GM19463 (cell line): ENCODE data around the gene EFNA5.
A peak's percentile ranks its signal among the peaks of the same experiment; 100 is the strongest.

Experiments
- ATAC-seq: cut with Tn5 transposase; IDR thresholded peaks from one replicate; pipeline ENCODE4 v1.9.1; 2021; ENCODE audit warnings: mild to moderate bottlenecking, moderate library complexity; ENCODE audit not compliant: unreplicated experiment

EFNA5 gene

GRCh38 chr5:107523029-107523680 lies 147.6 kb downstream of the EFNA5 start:
- no peak for ATAC-seq

DNA sequence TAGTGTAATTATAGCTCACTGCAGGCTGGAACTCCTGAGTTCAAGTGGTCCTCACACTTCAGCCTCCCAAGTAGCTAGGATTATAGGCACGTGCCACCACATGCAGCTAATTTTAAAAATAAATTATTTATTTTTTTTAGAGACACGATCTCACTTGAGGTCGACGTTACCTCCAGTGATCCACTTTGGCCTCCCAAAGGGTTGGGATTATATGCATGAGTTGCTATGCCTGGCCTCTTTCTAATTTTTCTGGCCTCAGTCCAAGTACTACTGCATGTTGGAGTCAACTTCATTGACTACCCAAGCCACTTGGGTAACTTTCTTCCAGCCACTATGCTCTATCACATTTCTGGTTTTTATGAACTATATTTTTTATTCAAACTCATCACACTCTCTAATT lies 148.3 kb downstream of the EFNA5 start:
- ATAC-seq, result no peak

DNA sequence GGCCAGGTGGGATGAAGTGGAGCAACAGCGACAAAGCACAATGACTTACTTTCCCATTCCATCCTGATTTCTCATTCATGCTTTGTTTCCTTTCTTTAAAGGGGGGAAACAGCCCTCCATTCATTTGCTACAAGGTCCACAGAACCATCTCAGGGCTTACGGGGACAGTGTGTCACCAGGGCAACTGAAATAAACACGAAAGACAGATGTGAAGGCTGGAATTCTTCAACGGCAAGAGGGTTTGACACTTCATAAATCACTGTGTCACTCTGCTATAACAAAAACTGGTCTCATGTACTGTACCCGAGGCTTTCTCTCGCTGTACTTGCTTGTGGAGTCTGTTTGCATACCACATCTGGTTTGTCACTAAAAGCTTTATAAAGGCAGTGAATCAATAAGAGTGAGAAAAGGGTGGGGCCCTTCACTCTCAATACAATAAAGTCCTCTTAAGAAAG lies 150.8 kb downstream of the EFNA5 start:
- peak; percentile 53 for ATAC-seq

- ATAC-seq, result no peak
Measured at GRCh38 chr5:107518616-107519015, 152.1 kb downstream of the EFNA5 start.

GRCh38 chr5:107518190-107518589 lies 152.5 kb downstream of the EFNA5 start:
- ATAC-seq, result no peak

DNA sequence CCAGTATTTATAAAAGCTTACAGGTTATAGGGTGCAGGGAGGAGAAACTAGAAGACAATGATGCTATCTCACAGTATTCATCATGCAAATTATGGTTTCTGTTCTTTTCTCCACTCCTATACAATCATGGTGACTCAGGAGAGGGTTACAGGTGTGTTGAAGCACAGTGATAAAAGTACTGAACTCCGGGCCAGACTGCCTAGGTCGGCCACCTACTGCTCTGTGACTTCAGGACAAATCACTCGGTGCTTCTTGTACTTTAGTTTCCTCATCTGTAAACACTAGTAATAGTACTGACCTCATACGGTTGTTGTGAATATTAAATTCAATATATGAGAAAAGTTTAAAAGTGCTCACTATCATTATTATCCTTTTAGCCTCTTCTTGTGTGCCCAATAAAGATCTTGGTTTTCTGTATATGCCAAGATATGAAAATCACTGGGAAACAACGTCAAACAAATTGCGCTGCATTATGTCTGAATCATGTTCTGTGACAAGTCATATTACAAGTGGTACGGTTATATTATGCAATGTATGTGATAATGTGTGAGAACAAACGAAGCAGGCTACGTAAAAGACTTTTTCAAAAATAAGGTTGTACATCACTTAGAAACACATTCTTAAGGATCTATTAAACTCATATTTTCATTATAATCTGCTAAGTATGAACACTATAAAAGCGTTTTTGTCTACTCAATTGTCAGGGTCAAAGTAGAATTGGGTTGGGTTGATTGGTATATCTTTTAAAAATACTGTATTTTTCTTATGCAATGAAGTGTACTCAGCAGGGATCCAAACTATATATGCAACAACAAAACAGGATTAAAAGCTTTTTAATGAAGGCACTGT lies 153.3 kb downstream of the EFNA5 start:
- ATAC-seq, result peak; percentile 37

DNA sequence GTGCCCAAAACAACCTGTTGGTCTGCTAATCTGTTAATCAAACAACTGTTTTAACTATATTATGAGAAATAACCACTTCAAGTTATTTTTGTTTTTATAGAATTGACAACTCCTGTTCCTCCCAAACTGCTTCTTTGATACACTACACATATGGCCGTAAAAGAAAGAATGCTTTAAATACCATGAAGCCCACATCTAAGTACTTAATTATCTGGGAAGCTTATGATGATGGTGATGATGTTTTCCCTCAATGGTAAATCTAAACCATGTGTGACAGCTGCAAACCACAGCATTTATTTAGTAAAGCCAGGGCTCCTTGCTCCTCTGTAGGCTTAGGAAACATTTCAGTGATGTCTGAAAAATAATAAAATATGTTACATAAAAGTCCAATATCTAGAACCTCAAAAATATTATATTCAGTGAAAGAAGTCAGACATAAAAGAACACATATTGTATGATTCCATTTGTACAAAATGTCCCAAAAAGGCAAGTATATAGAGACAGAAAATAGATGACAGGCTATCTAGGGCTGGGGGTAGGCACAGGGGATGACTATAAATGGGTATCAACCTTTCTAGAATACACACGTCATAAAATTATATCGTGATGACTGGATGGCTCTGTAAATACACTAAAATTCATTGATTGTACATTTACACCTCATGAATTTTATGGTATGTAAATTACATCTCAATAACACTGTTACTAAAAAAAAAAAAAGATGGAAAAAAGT lies 154.1 kb downstream of the EFNA5 start:
- ATAC-seq, result no peak

- ATAC-seq, result no peak
Measured at GRCh38 chr5:107515521-107516080, 155.1 kb downstream of the EFNA5 start.

GRCh38 chr5:107514305-107514704 lies 156.4 kb downstream of the EFNA5 start:
- ATAC-seq, result no peak

GRCh38 chr5:107513337-107514085 lies 157.2 kb downstream of the EFNA5 start:
- peak; percentile 37 for ATAC-seq

- no peak for ATAC-seq
Measured at GRCh38 chr5:107512029-107512428, 158.7 kb downstream of the EFNA5 start.

- ATAC-seq, result no peak
Measured at GRCh38 chr5:107510125-107510524, 160.6 kb downstream of the EFNA5 start.

DNA sequence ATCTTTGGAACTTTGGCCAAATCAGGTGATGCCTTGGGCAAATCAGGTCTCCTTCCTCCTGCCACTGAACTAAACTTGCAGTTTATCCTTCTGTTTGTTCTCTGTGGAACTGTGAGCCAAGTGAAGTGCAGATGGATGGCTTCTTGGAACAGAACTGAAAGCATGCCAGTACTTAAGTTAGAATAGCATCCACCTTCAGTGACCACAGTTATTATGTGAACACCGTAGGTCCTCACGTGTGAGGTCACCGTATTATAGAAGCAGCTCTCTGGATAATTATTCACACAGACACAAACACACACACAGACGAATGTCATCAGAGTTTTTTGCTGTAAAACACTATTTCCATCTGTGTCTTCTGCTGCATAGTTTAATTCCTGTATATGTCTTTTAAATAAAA lies 162.6 kb downstream of the EFNA5 start:
- no peak for ATAC-seq

DNA sequence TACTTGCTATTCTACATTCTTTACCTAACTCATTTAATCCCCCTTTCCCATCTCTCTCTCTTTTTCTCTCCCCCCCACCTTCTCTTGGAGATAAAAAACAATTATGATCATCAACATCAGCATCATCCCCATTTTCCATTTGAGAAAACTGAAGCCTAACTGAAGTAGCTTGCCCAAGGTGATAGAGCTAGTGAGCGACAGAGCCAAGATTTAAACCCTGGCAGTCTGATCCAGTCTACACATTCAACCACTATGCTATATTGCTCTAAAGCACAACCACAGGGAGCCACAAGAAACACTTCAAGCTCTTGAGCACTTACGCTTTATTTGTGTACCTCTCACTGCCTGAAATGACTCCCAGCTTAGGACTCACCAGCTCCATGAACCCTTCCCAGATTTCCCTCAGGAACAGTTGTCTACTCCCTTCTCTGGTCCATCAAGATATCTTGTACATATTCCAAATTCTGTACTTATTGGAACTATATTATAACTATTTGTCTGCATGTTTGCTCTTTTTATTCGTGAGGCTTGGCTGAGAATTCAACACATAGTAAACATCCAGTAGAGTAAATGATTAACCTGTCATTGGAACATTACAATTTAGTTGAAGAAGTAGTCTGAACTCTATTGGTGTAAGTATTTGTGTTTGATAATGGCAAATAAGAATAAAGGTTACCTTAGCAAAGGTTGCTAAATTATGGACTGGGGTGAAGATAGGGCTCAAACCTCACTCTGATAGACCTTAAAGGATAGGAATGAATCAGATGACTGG lies 164.8 kb downstream of the EFNA5 start:
- ATAC-seq, result no peak

DNA sequence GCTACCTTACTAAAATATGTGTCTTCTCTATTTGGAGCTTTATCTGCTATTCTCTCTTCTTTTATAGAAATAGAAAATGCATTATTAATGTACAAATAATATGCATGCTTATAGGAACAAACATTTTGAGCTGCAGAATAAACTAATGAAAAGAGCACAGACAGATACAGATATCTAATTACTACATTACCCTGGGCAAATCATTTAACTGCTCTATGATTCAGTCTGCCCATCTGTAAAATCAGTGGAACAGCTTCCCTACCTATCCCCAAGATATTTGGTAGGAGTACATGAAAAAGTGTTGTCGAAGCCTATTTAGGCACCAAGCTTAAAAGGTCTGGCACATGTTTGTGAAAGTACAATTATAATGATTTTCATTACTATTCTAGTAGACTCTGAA lies 166.3 kb downstream of the EFNA5 start:
- ATAC-seq, result no peak

GRCh38 chr5:107502676-107503060 lies 168.1 kb downstream of the EFNA5 start:
- no peak for ATAC-seq

DNA sequence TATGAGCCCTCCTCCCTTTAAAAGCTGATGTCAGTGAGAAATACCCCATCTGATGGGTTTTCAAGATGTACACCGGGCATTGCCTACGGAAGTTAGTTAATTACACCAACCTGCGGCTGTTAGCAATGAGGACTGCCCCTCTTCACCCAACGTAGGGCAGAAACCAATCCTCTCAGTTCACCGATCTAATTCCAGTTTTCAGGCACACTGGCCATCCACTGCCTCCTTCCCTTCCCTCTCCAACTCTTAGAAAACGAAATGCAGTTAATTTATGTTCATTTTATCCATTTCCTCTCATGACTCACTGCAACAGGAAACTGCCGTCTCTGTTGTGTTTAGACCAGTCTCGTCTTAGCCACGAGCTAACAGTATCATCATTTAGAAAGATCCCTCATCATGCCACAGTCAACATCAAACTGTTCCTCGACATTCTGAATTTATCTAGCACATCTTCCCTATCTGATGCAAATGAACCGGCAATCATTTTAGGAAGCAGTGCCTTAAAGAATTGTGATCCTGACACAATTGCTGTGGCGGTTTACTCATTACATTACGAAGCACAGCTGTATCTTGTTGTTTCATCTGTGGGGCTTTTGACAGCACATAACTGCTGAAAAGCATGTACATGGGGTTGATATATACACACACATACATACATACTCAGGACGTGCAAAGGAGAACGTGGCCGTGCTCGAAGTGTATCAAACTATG lies 168.6 kb downstream of the EFNA5 start:
- no peak for ATAC-seq

DNA sequence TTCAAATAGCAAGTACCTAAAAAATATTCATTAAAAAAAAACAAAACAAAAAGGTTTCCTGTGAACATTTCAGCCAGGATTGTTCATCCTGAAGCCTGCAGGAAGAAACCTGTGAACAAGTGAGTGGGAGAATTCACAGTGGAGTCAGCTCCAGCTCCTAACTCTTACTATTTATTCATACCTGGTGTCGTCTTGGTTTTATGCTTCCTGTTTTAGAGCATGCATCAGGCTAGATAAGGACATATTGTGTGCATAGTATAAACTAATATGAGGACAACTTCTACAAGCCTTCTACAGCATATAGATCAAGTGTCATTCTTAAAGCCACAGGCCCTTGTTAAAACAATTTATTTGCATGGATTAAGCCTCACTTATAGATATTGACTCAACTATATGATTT lies 169.9 kb downstream of the EFNA5 start:
- ATAC-seq, result no peak

- no peak for ATAC-seq
Measured at GRCh38 chr5:107500347-107500746, 170.4 kb downstream of the EFNA5 start.
